Endothelial cell (in vitro differentiated cells): Measurements from ENCODE around the gene SH3TC1. TPM values are rescaled to one million over a fixed set of nuclear protein-coding genes. Genes with fewer than 3 reads are reported as not detected.

Source experiments
- DNase-seq: peaks from one replicate; pipeline ENCODE4 v3.0.0; 2021; ENCODE audit warnings: low spot score
- H3K27ac Mint-ChIP-seq: one replicate; pipeline ENCODE4 v1.8.0; 2021; ENCODE audit warnings: mixed read lengths, inconsistent platforms; ENCODE audit not compliant: unreplicated experiment
- H3K27me3 Mint-ChIP-seq: one replicate; pipeline ENCODE4 v1.8.0; 2021; ENCODE audit warnings: mild to moderate bottlenecking, moderate library complexity, mixed read lengths, inconsistent platforms; ENCODE audit not compliant: unreplicated experiment
- H3K36me3 Mint-ChIP-seq: one replicate; pipeline ENCODE4 v1.8.0; 2021; ENCODE audit warnings: mild to moderate bottlenecking, low read depth, mixed read lengths, inconsistent platforms; ENCODE audit not compliant: unreplicated experiment
- H3K4me1 Mint-ChIP-seq: one replicate; pipeline ENCODE4 v1.8.0; 2021; ENCODE audit warnings: mild to moderate bottlenecking, mixed read lengths, inconsistent platforms; ENCODE audit not compliant: unreplicated experiment
- H3K4me3 Mint-ChIP-seq: one replicate; pipeline ENCODE4 v1.8.0; 2021; ENCODE audit warnings: mild to moderate bottlenecking, mixed read lengths, inconsistent platforms; ENCODE audit not compliant: unreplicated experiment
- H3K9me3 Mint-ChIP-seq: one replicate; pipeline ENCODE4 v1.8.0; 2021; ENCODE audit warnings: mixed read lengths, inconsistent platforms; ENCODE audit not compliant: unreplicated experiment
- CTCF ChIP-seq: fragments of 200-600 bp; sonication (generic); IDR thresholded peaks from one replicate; pipeline ENCODE4 v1.5.0; 2021; ENCODE audit warnings: antibody characterized with exemption; ENCODE audit not compliant: unreplicated experiment
- total RNA-seq: library from RNA; stranded (reverse); fragmentation: NEBNext Ultra II Directional; extraction: Animal tissue kit (Norgen Biotek cat#: 25700); gene quantifications from one replicate; pipeline ENCODE4 v1.2.1, GENCODE V29; 2021; ENCODE audit not compliant: unreplicated experiment

The SH3TC1 gene
- total RNA-seq, 1 donor from 2014 or later, result 114 TPM

- H3K36me3 Mint-ChIP-seq, result peaks cover 49% of the 10 kb centered on the region
- H3K4me3 Mint-ChIP-seq, result no peak overlapping the region
- no peak for TF ChIP-seq CTCF
- no peaks in the 10 kb centered on the region for H3K9me3 Mint-ChIP-seq
- H3K27me3 Mint-ChIP-seq, result peaks cover 7% of the 10 kb centered on the region
- H3K27ac Mint-ChIP-seq, result no peak overlapping the region
- no peak for DNase-seq
- H3K4me1 Mint-ChIP-seq, result peaks cover 4% of the 10 kb centered on the region
Observed at GRCh38 chr4:8217871-8218270, 18.8 kb downstream of the SH3TC1 start.

DNA sequence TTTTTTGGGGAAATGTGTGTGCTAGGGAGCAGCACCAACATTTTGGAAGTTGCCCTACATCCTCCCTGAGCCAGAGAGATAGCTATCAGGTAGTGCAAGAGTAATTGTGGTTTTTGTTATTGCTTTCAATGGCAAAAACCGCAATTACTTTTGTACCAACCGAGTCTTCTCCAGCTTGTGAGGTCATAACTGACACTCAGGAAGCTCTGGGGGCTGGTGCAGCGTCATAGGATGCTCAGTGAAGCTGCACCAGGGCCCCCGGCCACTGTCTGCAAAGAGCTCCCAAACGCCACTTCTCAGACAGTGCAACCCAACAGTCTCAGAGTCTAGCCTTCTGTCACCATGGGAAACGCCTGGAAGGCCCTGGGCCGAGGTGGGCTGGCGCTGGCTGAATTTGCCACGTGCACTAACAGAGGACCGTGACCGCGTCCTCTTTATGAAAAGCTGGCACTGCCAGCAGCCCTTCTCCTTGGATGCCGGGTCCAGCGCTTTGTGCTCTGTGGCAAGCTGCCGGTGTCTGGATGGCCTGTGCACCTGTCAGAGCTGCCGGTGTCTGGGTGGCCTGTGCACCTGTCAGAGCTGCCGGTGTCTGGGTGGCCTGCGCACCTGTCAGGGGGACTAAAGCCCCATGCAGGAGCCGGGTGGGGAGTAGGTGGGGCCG is 19.4 kb downstream of the SH3TC1 start:
- DNase-seq, result no peak
- no peak for TF ChIP-seq CTCF
- Mint-ChIP-seq H3K4me3 (no peak overlapping the region), H3K9me3 (no peaks in the 10 kb centered on the region), H3K27ac (no peak overlapping the region), H3K36me3 (peaks cover 48% of the 10 kb centered on the region), H3K4me1 (peaks cover 4% of the 10 kb centered on the region), H3K27me3 (peaks cover 7% of the 10 kb centered on the region)

DNA sequence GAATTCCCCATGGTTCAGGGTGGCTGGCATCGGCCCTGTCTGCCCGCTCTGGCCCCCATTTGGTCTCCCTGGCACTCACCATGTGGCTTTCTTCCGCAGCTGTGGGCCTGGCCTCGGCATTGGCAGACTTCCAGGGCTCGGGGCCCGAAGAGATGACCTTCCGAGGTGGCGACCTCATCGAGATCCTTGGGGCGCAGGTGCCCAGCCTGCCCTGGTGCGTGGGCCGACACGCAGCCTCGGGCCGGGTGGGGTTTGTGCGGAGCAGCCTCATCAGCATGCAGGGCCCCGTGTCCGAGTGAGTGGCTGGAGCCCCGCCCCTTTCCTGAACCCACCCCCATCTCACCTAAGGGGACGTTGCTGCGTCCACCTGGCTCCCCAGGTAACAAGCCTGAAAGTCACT is 20.1 kb downstream of the SH3TC1 start:
- Mint-ChIP-seq H3K4me1 (peaks cover 8% of the 10 kb centered on the region), H3K27ac (no peak overlapping the region), H3K4me3 (no peak overlapping the region), H3K36me3 (peaks cover 47% of the 10 kb centered on the region), H3K9me3 (no peaks in the 10 kb centered on the region), H3K27me3 (peaks cover 7% of the 10 kb centered on the region)
- no peak for TF ChIP-seq CTCF
- no peak for DNase-seq

DNA sequence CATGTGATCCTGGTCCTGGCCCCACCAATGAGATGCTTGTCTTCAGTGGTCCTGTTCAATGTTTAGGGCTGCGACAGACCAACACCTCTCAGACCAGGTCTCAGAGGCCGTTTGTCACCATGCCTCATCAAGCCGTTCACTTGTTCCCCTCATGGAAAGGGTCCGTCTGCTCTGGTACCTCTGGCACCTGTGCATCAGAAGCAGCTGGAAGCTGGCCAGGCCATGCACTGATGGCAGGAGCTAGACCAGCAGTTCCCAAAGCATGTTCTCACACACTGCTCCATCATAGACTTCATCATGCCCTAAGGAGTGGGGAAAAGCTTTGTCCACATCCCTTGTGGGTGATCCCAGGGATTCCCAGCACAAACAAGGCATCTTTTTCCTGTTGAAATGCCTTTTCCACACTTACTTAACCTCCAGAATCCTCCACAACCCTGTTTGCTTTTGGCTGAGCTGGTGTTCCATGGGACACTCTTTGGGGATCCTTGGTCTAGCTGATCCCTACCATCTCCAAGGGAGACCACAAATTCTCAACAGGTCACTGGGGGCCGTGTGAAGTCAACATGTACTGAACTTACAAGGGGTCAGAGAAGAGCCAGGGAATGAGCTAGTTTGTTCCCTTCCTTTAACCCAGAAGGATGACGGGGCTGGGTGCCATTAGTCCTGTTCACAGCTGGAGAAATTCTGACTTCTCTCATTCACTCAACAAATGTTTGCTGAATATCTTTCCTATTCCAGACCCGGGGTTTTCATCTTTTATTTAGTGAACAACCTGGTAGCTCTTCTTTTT is 21.8 kb downstream of the SH3TC1 start:
- Mint-ChIP-seq H3K4me1 (peaks cover 24% of the 10 kb centered on the region), H3K36me3 (peaks cover 47% of the 10 kb centered on the region), H3K27ac (no peak overlapping the region), H3K27me3 (peaks cover 3% of the 10 kb centered on the region), H3K9me3 (no peaks in the 10 kb centered on the region), H3K4me3 (no peak overlapping the region)
- no peak for DNase-seq
- no peak for TF ChIP-seq CTCF

- no peak for TF ChIP-seq CTCF
- Mint-ChIP-seq H3K9me3 (no peaks in the 10 kb centered on the region), H3K36me3 (peaks cover 47% of the 10 kb centered on the region), H3K27me3 (peaks cover 3% of the 10 kb centered on the region), H3K4me1 (peaks cover 27% of the 10 kb centered on the region), H3K27ac (no peak overlapping the region), H3K4me3 (no peak overlapping the region)
- DNase-seq, result no peak
Observed at GRCh38 chr4:8221476-8221875, 22.4 kb downstream of the SH3TC1 start.
